CD4-positive, alpha-beta T cell (primary cell): ENCODE measurements around the gene PFDN2. TPM values are rescaled to one million over a fixed set of nuclear protein-coding genes. Genes with fewer than 3 reads are reported as not detected.

Experiments
- ATAC-seq: fragments of 200-7000 bp; cut with Tn5 transposase; one replicate; pipeline ENCODE4 v1.10.0; 2022; ENCODE audit warnings: mild to moderate bottlenecking; ENCODE audit not compliant: poor library complexity
- CTCF ChIA-PET: fragments of 350-600 bp; sonication (Branson Sonifier 250); formaldehyde crosslinking; loops from one replicate; lab custom pipeline; 2021; ENCODE audit warnings: antibody characterized with exemption, inconsistent platforms; lab: Charles Lee
- POLR2A ChIA-PET: fragments of 350-600 bp; sonication (Branson Sonifier 250); formaldehyde crosslinking; loops from one replicate; lab custom pipeline; 2021; ENCODE audit warnings: antibody characterized with exemption, inconsistent platforms; lab: Charles Lee
- DNase-seq, 14 experiments: peaks; one replicate each; pipeline ENCODE4 v3.0.0-alpha.2; 2013 to 2020; ENCODE audit warnings: mixed read lengths in 2 of 14
- H3K27ac ChIP-seq, 2 donors: one replicate each; pipeline versions ENCODE4 v1.5.1 to v1.7.0; 2013; ENCODE audit warnings: low read length in 2 of 2, low read depth in 1 of 2, mild to moderate bottlenecking in 1 of 2
- H3K27me3 ChIP-seq, 2 experiments: 1 replicate in 1 of 2; 2 replicates in 1 of 2; pipeline versions ENCODE4 v1.6.1 to v1.7.0; 2013; ENCODE audit warnings: low read length in 2 of 2, control low read depth in 1 of 2, mild to moderate bottlenecking in 1 of 2, moderate library complexity in 1 of 2; ENCODE audit not compliant: insufficient read depth in 2 of 2, control insufficient read depth in 1 of 2
- H3K36me3 ChIP-seq: one replicate; pipeline ENCODE4 v1.6.1; 2013; ENCODE audit warnings: low read length, control low read depth; ENCODE audit not compliant: insufficient read depth
- H3K4me1 ChIP-seq: one replicate; pipeline ENCODE4 v1.6.1; 2013; ENCODE audit warnings: low read length, control low read depth; ENCODE audit not compliant: insufficient read depth
- H3K4me3 ChIP-seq: one replicate; pipeline ENCODE4 v1.5.1; 2013; ENCODE audit warnings: mild to moderate bottlenecking, low read length, moderate library complexity
- H3K9me3 ChIP-seq, 2 experiments: 1 replicate in 1 of 2; 2 replicates in 1 of 2; pipeline versions ENCODE4 v1.6.1 to v1.7.0; 2013; ENCODE audit warnings: low read length in 2 of 2, mild to moderate bottlenecking in 2 of 2, control low read depth in 1 of 2, moderate library complexity in 1 of 2; ENCODE audit not compliant: control insufficient read depth in 1 of 2, insufficient read depth in 1 of 2
- H3K27ac Mint-ChIP-seq: one replicate; pipeline ENCODE4 v1.8.0; 2020; ENCODE audit warnings: mixed read lengths
- H3K27me3 Mint-ChIP-seq: one replicate; pipeline ENCODE4 v1.8.0; 2021; ENCODE audit warnings: mixed read lengths
- H3K36me3 Mint-ChIP-seq: one replicate; pipeline ENCODE4 v1.8.0; 2021; ENCODE audit warnings: low read depth, mixed read lengths
- H3K4me1 Mint-ChIP-seq: one replicate; pipeline ENCODE4 v1.8.0; 2021; ENCODE audit warnings: low read depth, mixed read lengths
- H3K4me3 Mint-ChIP-seq: one replicate; pipeline ENCODE4 v1.8.0; 2020; ENCODE audit warnings: mild to moderate bottlenecking, mixed read lengths
- H3K9me3 Mint-ChIP-seq: one replicate; pipeline ENCODE4 v1.8.0; 2020; ENCODE audit warnings: mixed read lengths
- intact Hi-C, 2 experiments: fragments of 100-400 bp; cut with DNase I in 1 of 2; cut with micrococcal nuclease in 1 of 2; formaldehyde crosslinking; loops; one replicate each; pipeline versions ENCODE4 v1.15.1 to v1.9.0; 2023 to 2025; cut with DNase I, micrococcal nuclease
- total RNA-seq, 174 experiments: library from RNA in 2 of 174; stranded (reverse) in 2 of 174; gene quantifications; one replicate each; pipeline ENCODE4 v1.2.3 and lab custom pipeline; 2021 to 2026
- TF ChIP-seq, protein P1 (sequence below): fragments of 200-600 bp; IDR thresholded peaks from one replicate; pipeline ENCODE4 v1.8.0; 2022; ENCODE audit warnings: antibody characterized with exemption, mild to moderate bottlenecking

Gene PFDN2
- total RNA-seq, 2 experiments from 2014 or later = 46.2 to 57.7 TPM

DNA sequence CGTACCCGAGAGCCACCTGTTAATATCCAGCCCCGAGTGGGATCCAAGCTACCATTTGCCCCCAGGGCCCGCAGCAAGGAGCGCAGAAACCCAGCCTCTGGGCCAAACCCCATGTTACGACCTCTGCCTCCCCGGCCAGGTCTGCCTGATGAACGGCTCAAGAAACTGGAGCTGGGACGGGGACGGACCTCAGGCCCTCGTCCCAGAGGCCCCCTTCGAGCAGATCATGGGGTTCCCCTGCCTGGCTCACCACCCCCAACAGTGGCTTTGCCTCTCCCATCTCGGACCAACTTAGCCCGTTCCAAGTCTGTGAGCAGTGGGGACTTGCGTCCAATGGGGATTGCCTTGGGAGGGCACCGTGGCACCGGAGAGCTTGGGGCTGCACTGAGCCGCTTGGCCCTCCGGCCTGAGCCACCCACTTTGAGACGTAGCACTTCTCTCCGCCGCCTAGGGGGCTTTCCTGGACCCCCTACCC is 42.9 kb upstream of the PFDN2 start:
- H3K4me3 Mint-ChIP-seq = peak overlapping the region; percentile 93
- peaks cover 78% of the 10 kb centered on the region for H3K4me1 Mint-ChIP-seq
- Histone ChIP-seq H3K36me3 (peaks cover 51% of the 10 kb centered on the region), H3K27me3 (no peaks in the 10 kb centered on the region), H3K4me1 (peaks cover 45% of the 10 kb centered on the region), H3K9me3 (no peaks in the 10 kb centered on the region), H3K27ac (no peak overlapping the region), H3K4me3 (no peak overlapping the region)
- ATAC-seq = no peak
- intact Hi-C loops = no loop called here
- H3K36me3 Mint-ChIP-seq = peaks cover 68% of the 10 kb centered on the region
- CTCF ChIA-PET = no interaction called here
- H3K27me3 Mint-ChIP-seq = no peaks in the 10 kb centered on the region
- peak overlapping the region; percentile 98 for H3K27ac Mint-ChIP-seq
- peak in 1 of 14 experiments; percentile 35 for DNase-seq
- H3K9me3 Mint-ChIP-seq = no peaks in the 10 kb centered on the region
- TF ChIP-seq, protein P1, sequence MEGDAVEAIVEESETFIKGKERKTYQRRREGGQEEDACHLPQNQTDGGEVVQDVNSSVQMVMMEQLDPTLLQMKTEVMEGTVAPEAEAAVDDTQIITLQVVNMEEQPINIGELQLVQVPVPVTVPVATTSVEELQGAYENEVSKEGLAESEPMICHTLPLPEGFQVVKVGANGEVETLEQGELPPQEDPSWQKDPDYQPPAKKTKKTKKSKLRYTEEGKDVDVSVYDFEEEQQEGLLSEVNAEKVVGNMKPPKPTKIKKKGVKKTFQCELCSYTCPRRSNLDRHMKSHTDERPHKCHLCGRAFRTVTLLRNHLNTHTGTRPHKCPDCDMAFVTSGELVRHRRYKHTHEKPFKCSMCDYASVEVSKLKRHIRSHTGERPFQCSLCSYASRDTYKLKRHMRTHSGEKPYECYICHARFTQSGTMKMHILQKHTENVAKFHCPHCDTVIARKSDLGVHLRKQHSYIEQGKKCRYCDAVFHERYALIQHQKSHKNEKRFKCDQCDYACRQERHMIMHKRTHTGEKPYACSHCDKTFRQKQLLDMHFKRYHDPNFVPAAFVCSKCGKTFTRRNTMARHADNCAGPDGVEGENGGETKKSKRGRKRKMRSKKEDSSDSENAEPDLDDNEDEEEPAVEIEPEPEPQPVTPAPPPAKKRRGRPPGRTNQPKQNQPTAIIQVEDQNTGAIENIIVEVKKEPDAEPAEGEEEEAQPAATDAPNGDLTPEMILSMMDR = no peak
- POLR2A ChIA-PET = no interaction called here

DNA sequence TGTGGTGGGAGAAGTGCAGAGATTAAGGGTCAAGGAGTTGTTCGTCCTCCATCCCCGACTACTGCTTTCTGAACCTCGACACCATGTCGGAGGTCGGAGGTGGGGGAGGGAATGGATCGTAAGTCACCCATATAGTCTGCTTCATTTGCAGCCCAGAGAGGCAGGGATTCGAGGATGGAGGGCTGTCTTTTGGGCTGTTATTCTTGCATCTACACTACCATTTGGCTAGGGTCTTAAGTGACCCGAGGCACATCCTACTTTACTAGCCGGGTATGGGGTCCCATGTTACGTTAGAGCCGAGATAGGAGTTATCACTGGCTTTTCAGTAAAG is 42.0 kb upstream of the PFDN2 start:
- no peaks in the 10 kb centered on the region for H3K27me3 Mint-ChIP-seq
- Histone ChIP-seq H3K27ac (peak overlapping the region; percentile 65 to 70), H3K27me3 (no peaks in the 10 kb centered on the region), H3K4me1 (peaks cover 40% of the 10 kb centered on the region), H3K36me3 (peaks cover 50% of the 10 kb centered on the region), H3K9me3 (no peaks in the 10 kb centered on the region), H3K4me3 (peak overlapping the region; percentile 98)
- POLR2A ChIA-PET = interaction anchor here (0.9 to 1.8 kb wide), 2 partner anchors 42 to 66 kb away, joined by 4 to 12 read pairs; partner anchors contain the start of genes NDUFS2 and TOMM40L
- H3K4me3 Mint-ChIP-seq = peak overlapping the region; percentile 93
- DNase-seq = no peak
- intact Hi-C loops = loop anchor here in 1 of 2 experiments (5.0 to 10.0 kb wide), 3 partner anchors 93 to 815 kb away; partner anchors contain the start of genes ARHGAP30, COPA and NCSTN
- CTCF ChIA-PET = no interaction called here
- no peaks in the 10 kb centered on the region for H3K9me3 Mint-ChIP-seq
- TF ChIP-seq, protein P1 = no peak
- peak overlapping the region; percentile 86 for H3K27ac Mint-ChIP-seq
- peaks cover 73% of the 10 kb centered on the region for H3K36me3 Mint-ChIP-seq
- peaks cover 78% of the 10 kb centered on the region for H3K4me1 Mint-ChIP-seq
- no peak for ATAC-seq

DNA sequence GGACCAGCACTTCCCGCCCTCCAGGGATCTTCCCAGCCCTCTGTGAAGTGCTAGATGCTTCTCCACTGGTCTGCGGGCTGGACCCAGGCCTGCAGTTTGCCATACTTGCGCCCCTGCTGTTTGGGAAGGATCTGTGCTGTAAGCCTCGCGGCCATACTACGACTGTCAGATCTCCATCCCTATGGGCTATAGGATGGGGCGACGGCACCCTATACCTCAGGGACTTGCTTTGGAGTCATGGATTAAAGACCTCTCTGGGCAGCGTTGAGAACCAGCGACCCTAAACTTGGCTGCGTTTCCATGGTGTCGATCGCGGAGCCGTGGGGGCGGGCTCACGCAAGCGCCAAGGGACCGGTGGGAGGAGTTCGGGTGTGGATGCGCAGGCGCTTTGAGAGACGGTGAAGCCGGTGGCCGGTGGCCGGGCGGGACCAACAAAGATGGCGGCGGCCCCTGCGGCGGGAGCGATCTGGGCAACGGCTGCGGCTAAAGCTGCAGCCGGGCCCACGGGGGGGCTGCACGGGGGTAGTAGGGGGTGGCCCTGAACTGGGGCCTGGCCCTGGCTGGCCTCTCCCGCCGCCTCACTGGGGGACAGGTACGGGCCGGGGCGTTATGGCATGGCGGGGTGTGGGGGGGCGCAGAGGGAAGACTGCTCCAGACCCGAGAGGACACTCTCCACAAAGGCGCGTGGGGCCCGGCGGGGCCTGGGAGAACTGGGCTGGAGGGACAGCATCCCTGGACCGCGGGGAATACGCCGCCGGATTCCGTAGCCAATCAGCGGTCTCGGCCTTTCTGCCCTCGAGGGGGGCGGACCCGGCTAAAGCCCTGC is 41.5 kb upstream of the PFDN2 start, which contains the start of gene USP21:
Gene USP21, plus strand, starts transcription at position 414 of the 826 bp plus-strand sequence. CDS start 1,141 bp downstream, outside the sequence.
- ATAC-seq = peak; percentile 97
- intact Hi-C loops = loop anchor here in 1 of 2 experiments (5.0 to 10.0 kb wide), 3 partner anchors 92 to 814 kb away; partner anchors contain the start of genes ARHGAP30, COPA and NCSTN
- Histone ChIP-seq H3K27me3 (no peaks in the 10 kb centered on the region), H3K27ac (peak within 1 kb of the TSS; percentile 70 to 91), H3K4me3 (peak within 1 kb of the TSS; percentile 98), H3K36me3 (peaks cover 44% of the 10 kb centered on the region), H3K9me3 (no peaks in the 10 kb centered on the region), H3K4me1 (peaks cover 44% of the 10 kb centered on the region)
- ChIA-PET POLR2A (interaction anchor here (0.9 to 2.7 kb wide), 5 partner anchors 22 to 113 kb away, joined by 4 to 12 read pairs (median 4); partner anchors contain the start of genes DEDD, NDUFS2 and TOMM40L), CTCF (no interaction called here)
- DNase-seq = peak; percentile 89 to 96 (median 90)
- TF ChIP-seq, protein P1 = no peak
- H3K4me3 Mint-ChIP-seq = peak within 1 kb of the TSS; percentile 93
- H3K4me1 Mint-ChIP-seq = peaks cover 80% of the 10 kb centered on the region
- H3K27me3 Mint-ChIP-seq = no peaks in the 10 kb centered on the region
- peaks cover 70% of the 10 kb centered on the region for H3K36me3 Mint-ChIP-seq
- H3K27ac Mint-ChIP-seq = peak within 1 kb of the TSS; percentile 86
- no peaks in the 10 kb centered on the region for H3K9me3 Mint-ChIP-seq
